H9 (cell line): ENCODE measurements around the gene PTPRS. TPM values are rescaled to one million over a fixed set of nuclear protein-coding genes. Genes with fewer than 3 reads are reported as not detected.

ENCODE experiments used
- DNase-seq: peaks from one replicate; pipeline ENCODE4 v3.0.0-alpha.2; 2017
- H2AFZ ChIP-seq: one replicate; pipeline ENCODE4 v1.6.1; 2013; ENCODE audit warnings: mild to moderate bottlenecking, low read length, control low read depth, moderate library complexity
- H2AK5ac ChIP-seq: 2 replicates; pipeline ENCODE4 v1.6.1; 2013; ENCODE audit warnings: low read length, control low read depth, mixed read lengths; ENCODE audit not compliant: insufficient read length
- H2BK120ac ChIP-seq: one replicate; pipeline ENCODE4 v1.6.1; 2013; ENCODE audit warnings: low read depth, mild to moderate bottlenecking, low read length, control low read depth, inconsistent platforms; ENCODE audit not compliant: poor library complexity, severe bottlenecking
- H2BK12ac ChIP-seq: 2 replicates; pipeline ENCODE4 v1.6.1; 2013; ENCODE audit warnings: low read length, control low read depth, mixed read lengths, low read depth; ENCODE audit not compliant: insufficient read length
- H2BK15ac ChIP-seq: 2 replicates; pipeline ENCODE4 v1.6.1; 2013; ENCODE audit warnings: low read depth, low read length, control low read depth
- H2BK20ac ChIP-seq: one replicate; pipeline ENCODE4 v1.6.1; 2013; ENCODE audit warnings: low read depth, mild to moderate bottlenecking, low read length, control low read depth, inconsistent platforms; ENCODE audit not compliant: poor library complexity, severe bottlenecking
- H2BK5ac ChIP-seq: 2 replicates; pipeline ENCODE4 v1.6.1; 2013; ENCODE audit warnings: low read length, control low read depth, mixed read lengths; ENCODE audit not compliant: insufficient read length
- H3K14ac ChIP-seq: 2 replicates; pipeline ENCODE4 v1.6.1; 2013; ENCODE audit warnings: low read length, control low read depth; ENCODE audit not compliant: insufficient read depth
- H3K18ac ChIP-seq: 2 replicates; pipeline ENCODE4 v1.6.1; 2013; ENCODE audit warnings: low read depth, mild to moderate bottlenecking, mixed read lengths, low read length, control low read depth; ENCODE audit not compliant: insufficient read length
- H3K23ac ChIP-seq: 2 replicates; pipeline ENCODE4 v1.6.1; 2013; ENCODE audit warnings: low read length, control low read depth, mixed read lengths, low read depth; ENCODE audit not compliant: insufficient read length
- H3K23me2 ChIP-seq: 2 replicates; pipeline ENCODE4 v1.6.1; 2013; ENCODE audit warnings: low read depth, mild to moderate bottlenecking, mixed read lengths, low read length, control low read depth; ENCODE audit not compliant: insufficient read length, poor library complexity, severe bottlenecking
- H3K27ac ChIP-seq: 2 replicates; pipeline ENCODE4 v1.5.1; 2013; ENCODE audit warnings: low read length, control low read depth, mixed read lengths, low read depth; ENCODE audit not compliant: insufficient read length
- H3K27me3 ChIP-seq: 2 replicates; pipeline ENCODE4 v1.6.1; 2013; ENCODE audit warnings: low read length, control low read depth, inconsistent platforms; ENCODE audit not compliant: insufficient read depth
- H3K4ac ChIP-seq: 2 replicates; pipeline ENCODE4 v1.6.1; 2013; ENCODE audit warnings: low read depth, mild to moderate bottlenecking, control low read depth, inconsistent platforms, low read length, moderate library complexity
- H3K4me1 ChIP-seq: 2 replicates; pipeline ENCODE4 v1.6.1; 2013; ENCODE audit warnings: low read length, control low read depth, inconsistent platforms; ENCODE audit not compliant: insufficient read depth
- H3K4me2 ChIP-seq: 2 replicates; pipeline ENCODE4 v1.6.1; 2013; ENCODE audit warnings: low read length, control low read depth, mixed read lengths; ENCODE audit not compliant: insufficient read length, insufficient read depth
- H3K56ac ChIP-seq: 2 replicates; pipeline ENCODE4 v1.6.1; 2013; ENCODE audit warnings: low read depth, mild to moderate bottlenecking, mixed read lengths, low read length, control low read depth; ENCODE audit not compliant: insufficient read length
- H3K79me1 ChIP-seq: 2 replicates; pipeline ENCODE4 v1.6.1; 2013; ENCODE audit warnings: low read depth, mild to moderate bottlenecking, moderate library complexity, low read length, control low read depth, inconsistent platforms; ENCODE audit not compliant: insufficient read depth, poor library complexity, severe bottlenecking
- H3K79me2 ChIP-seq: 2 replicates; pipeline ENCODE4 v1.6.1; 2013; ENCODE audit warnings: low read length, control low read depth, inconsistent platforms; ENCODE audit not compliant: insufficient read depth
- H3K9ac ChIP-seq: 2 replicates; pipeline ENCODE4 v1.6.1; 2013; ENCODE audit warnings: low read length, control low read depth, mixed read lengths; ENCODE audit not compliant: insufficient read length; ENCODE audit errors: extremely low read depth
- H3K9me3 ChIP-seq: one replicate; pipeline ENCODE4 v1.6.1; 2013; ENCODE audit warnings: low read depth, low read length, inconsistent platforms; ENCODE audit not compliant: control insufficient read depth
- H3T11ph ChIP-seq: one replicate; pipeline ENCODE4 v1.6.1; 2013; ENCODE audit warnings: mild to moderate bottlenecking, low read length, control low read depth, inconsistent platforms
- H4K20me1 ChIP-seq: one replicate; pipeline ENCODE4 v1.6.1; 2013; ENCODE audit not compliant: control insufficient read depth, insufficient read length, insufficient read depth
- H4K5ac ChIP-seq: 2 replicates; pipeline ENCODE4 v1.6.1; 2013; ENCODE audit warnings: low read depth, mild to moderate bottlenecking, mixed read lengths, low read length, control low read depth; ENCODE audit not compliant: insufficient read length
- H4K8ac ChIP-seq: replicated peaks from 2 replicates; pipeline ENCODE4 v1.6.1; 2013; ENCODE audit warnings: low read length, control low read depth, mixed read lengths, low read depth; ENCODE audit not compliant: insufficient read length
- H4K91ac ChIP-seq: 2 replicates; pipeline ENCODE4 v1.6.1; 2013; ENCODE audit warnings: low read depth, mild to moderate bottlenecking, moderate library complexity, mixed read lengths, low read length, control low read depth; ENCODE audit not compliant: insufficient read length
- H3K27ac Mint-ChIP-seq, 3 experiments: 2 replicates in 2 of 3; 3 replicates in 1 of 3; pipeline ENCODE4 v1.8.0; 2020 to 2021; ENCODE audit warnings: mixed read lengths in 3 of 3, mild to moderate bottlenecking in 1 of 3, moderate library complexity in 1 of 3
- H3K27me3 Mint-ChIP-seq: 2 replicates; pipeline ENCODE4 v1.8.0; 2021; ENCODE audit warnings: low read depth, mild to moderate bottlenecking, moderate library complexity, mixed read lengths
- H3K36me3 Mint-ChIP-seq, 3 experiments: 2 replicates in 2 of 3; 3 replicates in 1 of 3; pipeline ENCODE4 v1.8.0; 2020 to 2021; ENCODE audit warnings: low read depth in 3 of 3, mixed read lengths in 3 of 3; ENCODE audit not compliant: insufficient read depth in 1 of 3
- H3K4me1 Mint-ChIP-seq, 2 experiments: 2 replicates each; pipeline ENCODE4 v1.8.0; 2020; ENCODE audit warnings: mixed read lengths in 2 of 2
- H3K4me3 Mint-ChIP-seq, 2 experiments: 2 replicates in 1 of 2; 3 replicates in 1 of 2; pipeline ENCODE4 v1.8.0; 2020 to 2021; ENCODE audit warnings: mild to moderate bottlenecking in 2 of 2, mixed read lengths in 2 of 2, moderate library complexity in 1 of 2
- H3K9me3 Mint-ChIP-seq, 2 experiments: 2 replicates in 1 of 2; 3 replicates in 1 of 2; pipeline ENCODE4 v1.8.0; 2020; ENCODE audit warnings: mild to moderate bottlenecking in 2 of 2, mixed read lengths in 2 of 2, moderate library complexity in 1 of 2
- CTCF ChIP-seq: fragments of 200-600 bp; sonication (generic); conservative IDR thresholded peaks from 3 replicates; pipeline ENCODE4 v1.8.0; 2021; ENCODE audit warnings: antibody characterized with exemption, mild to moderate bottlenecking
- WGBS: extraction: QIAGEN DNeasy Blood & Tissue Kit; methylation state at CpG from one replicate; pipeline ENCODE4 v1.1.7; 2013; ENCODE audit warnings: missing lambda C conversion rate, low lambda C conversion rate, mixed read lengths; ENCODE audit not compliant: insufficient read length; ENCODE audit errors: extremely low coverage; 5-methylcytosine and 5-hydroxymethylcytosine counted together
- total RNA-seq: library from RNA; stranded (reverse); gene quantifications from 2 replicates; pipeline ENCODE4 v1.2.1, GENCODE V29; 2021

The PTPRS gene
- total RNA-seq, 1 experiment from 2014 or later = 186 TPM

GRCh38 chr19:5338656-5339197 lies 1.9 kb downstream of the PTPRS start:
- Histone ChIP-seq H3K27me3 (peaks cover 6% of the 10 kb centered on the region), H3K79me2 (peaks cover 21% of the 10 kb centered on the region; the same call in 1 of the 2 replicates)
- H3K27me3 Mint-ChIP-seq = peaks cover 28% of the 10 kb centered on the region

More at GRCh38 chr19:5338656-5339197, 1.9 kb downstream of the PTPRS start:
- H4K8ac ChIP-seq = no peak overlapping the region
- no peak overlapping the region for H3K23ac ChIP-seq
- H3K23me2 ChIP-seq = peaks cover 10% of the 10 kb centered on the region
- H3K4me1 ChIP-seq = no peaks in the 10 kb centered on the region
- H2AK5ac ChIP-seq = no peak overlapping the region
- Mint-ChIP-seq H3K36me3 (peaks cover 3 to 20% (median 10%) of the 10 kb centered on the region in 3 experiments; a peak in 6 of 7 replicates), H3K4me3 (peak overlapping the region; percentile 69 to 90), H3K27ac (peak overlapping the region; percentile 86 to 97 (median 88); a peak in 4 of 7 replicates), H3K4me1 (peaks cover 25 to 39% of the 10 kb centered on the region in 2 experiments), H3K9me3 (peaks cover 4 to 5% of the 10 kb centered on the region in 2 experiments; a peak in 4 of 5 replicates)
- no peak overlapping the region for H2BK15ac ChIP-seq
- no peak overlapping the region for H2BK5ac ChIP-seq
- H2AFZ ChIP-seq = no peak overlapping the region
- no peaks in the 10 kb centered on the region for H3K9me3 ChIP-seq
- no peak overlapping the region for H2BK20ac ChIP-seq
- WGBS = no CpG with 5 or more reads among the region's 29 CpGs
- peak overlapping the region; percentile 32; the same call in 1 of the 2 replicates for H3K14ac ChIP-seq
- H4K5ac ChIP-seq = no peak overlapping the region
- no peak overlapping the region for H2BK12ac ChIP-seq
- DNase-seq = peak; percentile 70
- H3T11ph ChIP-seq = no peak overlapping the region
- no peak overlapping the region for H3K9ac ChIP-seq
- no peak overlapping the region for H4K91ac ChIP-seq
- no peak overlapping the region for H3K56ac ChIP-seq
- H3K27ac ChIP-seq = no peak overlapping the region
- no peak for TF ChIP-seq CTCF
- H3K18ac ChIP-seq = no peak overlapping the region
- peak overlapping the region; percentile 72 for H3K4me2 ChIP-seq
- no peaks in the 10 kb centered on the region for H4K20me1 ChIP-seq
- no peak overlapping the region for H2BK120ac ChIP-seq
- no peak overlapping the region for H3K4ac ChIP-seq
- H3K79me1 ChIP-seq = peaks cover under 1% of the 10 kb centered on the region
